ENCODE data around the gene ICE2. TPM values are rescaled to one million over a fixed set of nuclear protein-coding genes. Genes with fewer than 3 reads are reported as not detected.

Gene ICE2
- total and polyA plus RNA-seq, 2 of the 8 experiments (the other 6 are each of a cell fraction or from before 2014, with no cell fraction given) = 40.0 to 87.3 TPM

DNA sequence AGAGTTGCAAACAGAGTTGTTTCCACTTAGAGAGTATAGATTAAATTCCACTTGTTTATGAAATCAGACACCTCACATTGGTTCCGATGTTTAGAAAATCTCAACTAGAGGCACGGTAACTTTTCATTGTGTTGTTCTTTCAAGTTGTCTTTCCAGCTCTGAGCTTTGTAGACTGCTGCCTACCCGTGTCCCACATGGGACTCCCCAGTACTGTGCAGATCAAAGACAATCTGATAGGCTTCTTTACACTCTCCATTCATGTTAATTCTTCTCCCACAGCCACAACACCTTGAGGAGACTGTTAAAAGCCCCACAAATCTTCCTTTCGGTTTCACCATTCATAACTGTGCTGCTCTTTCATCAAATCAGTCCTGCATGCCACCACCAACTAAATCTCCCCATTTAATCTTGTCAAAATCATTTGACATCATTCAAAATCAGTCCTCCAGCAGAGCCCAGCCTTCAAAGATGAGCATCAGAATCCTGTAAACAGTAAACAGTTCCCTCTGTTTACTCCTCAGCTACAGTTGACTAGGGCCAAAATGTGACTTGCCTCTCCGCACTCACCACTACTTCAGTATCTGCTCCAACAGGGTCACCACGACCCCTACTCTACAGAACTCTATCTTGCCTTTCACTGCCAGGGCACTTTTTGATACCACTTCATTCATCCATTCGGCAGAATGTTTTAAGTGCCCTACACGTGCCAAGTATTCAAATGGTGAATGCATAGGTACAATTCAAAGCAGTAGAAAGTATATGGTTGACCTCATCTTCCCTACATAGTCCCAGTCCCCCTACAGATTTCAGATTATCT lies 89.5 kb downstream of the ICE2 start:
- H4K5ac ChIP-seq (ENCODE audit: insufficient read length, low read depth, low read length) = no peak overlapping the region
- H3K4me1 ChIP-seq (replicated peaks in 1 of 4; ENCODE audit: control insufficient read depth in 3 of 4, insufficient read depth in 4 of 4, low read length in 3 of 4) = peaks cover 6 to 20% (median 11%) of the 10 kb centered on the region in 4 experiments; a peak in 6 of 7 replicates
- no peak overlapping the region for H3K23ac ChIP-seq (ENCODE audit: insufficient read length)
- WGBS, 2 experiments (ENCODE audit: extremely low coverage in 1 of 2, insufficient coverage in 1 of 2, insufficient read length in 1 of 2, insufficient replicate concordance in 2 of 2, low coverage in 1 of 2, low lambda C conversion rate in 2 of 2, missing lambda C conversion rate in 1 of 2) = 82% methylated on average over 8 of the region's 8 CpGs; no CpG with 5 or more reads in 1 of the 2 experiments
- H3K36me3 ChIP-seq (ENCODE audit: control insufficient read depth in 2 of 4, insufficient read depth in 4 of 4, low read length in 3 of 4) = peaks cover 0 to 16% (median 0%) of the 10 kb centered on the region in 4 experiments; a peak in 1 of 8 replicates
- TF ChIP-seq MAFK (IDR thresholded peaks at IDR 0.05; ENCODE audit: low read depth, low read length) (no peak), CREB1 (IDR thresholded peaks at IDR 0.05) (no peak), TCF12 (IDR thresholded peaks at IDR 0.05; ENCODE audit: low read depth, low read length) (no peak), TAF1 (IDR thresholded peaks at IDR 0.05; ENCODE audit: low read depth, low read length) (no peak), POU5F1 (IDR thresholded peaks at IDR 0.05; ENCODE audit: low read depth, low read length) (no peak), BACH1 (IDR thresholded peaks at IDR 0.05; ENCODE audit: low read length) (no peak), GTF2F1 (IDR thresholded peaks at IDR 0.05; ENCODE audit: borderline replicate concordance, low read depth, low read length) (no peak), ZNF274 (IDR thresholded peaks at IDR 0.05; ENCODE audit: borderline replicate concordance, extremely low read depth, low read length) (no peak), SUZ12 (IDR thresholded peaks at IDR 0.05; ENCODE audit: low read length) (no peak)
- TF ChIP-seq, protein P1, sequence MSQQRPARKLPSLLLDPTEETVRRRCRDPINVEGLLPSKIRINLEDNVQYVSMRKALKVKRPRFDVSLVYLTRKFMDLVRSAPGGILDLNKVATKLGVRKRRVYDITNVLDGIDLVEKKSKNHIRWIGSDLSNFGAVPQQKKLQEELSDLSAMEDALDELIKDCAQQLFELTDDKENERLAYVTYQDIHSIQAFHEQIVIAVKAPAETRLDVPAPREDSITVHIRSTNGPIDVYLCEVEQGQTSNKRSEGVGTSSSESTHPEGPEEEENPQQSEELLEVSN (IDR thresholded peaks at IDR 0.05) = no peak
- no peak overlapping the region for H3K4ac ChIP-seq (replicated peaks; ENCODE audit: insufficient read length, low read depth, low read length)
- no peak for FAIRE-seq
- no peak overlapping the region for H3K14ac ChIP-seq (ENCODE audit: insufficient read length)
- H3K18ac ChIP-seq (ENCODE audit: extremely low read depth, low read length) = no peak overlapping the region
- H2BK120ac ChIP-seq (replicated peaks; ENCODE audit: low read depth, low read length) = no peak overlapping the region
- POLR2A ChIA-PET (ENCODE audit: partially characterized antibody) = no interaction called here
- H3K9me3 ChIP-seq (ENCODE audit: insufficient read depth in 2 of 2, low read depth in 1 of 2, low read length in 1 of 2) = no peaks in the 10 kb centered on the region
- H3K56ac ChIP-seq (replicated peaks; ENCODE audit: insufficient read length, low read depth, low read length) = no peak overlapping the region
- no peak overlapping the region for H2AFZ ChIP-seq (ENCODE audit: low read length)
- peaks cover 9% of the 10 kb centered on the region; the same call in 1 of the 2 replicates for H3K79me1 ChIP-seq (ENCODE audit: low read depth, low read length)
- H3K9ac ChIP-seq (replicated peaks in 1 of 4; ENCODE audit: extremely low read depth in 1 of 4, low read depth in 3 of 4, low read length in 3 of 4) = no peak overlapping the region
- H3K4me2 ChIP-seq (ENCODE audit: insufficient read depth in 1 of 2, low read depth in 2 of 2, low read length in 2 of 2) = no peak overlapping the region
- H2BK5ac ChIP-seq (ENCODE audit: low read depth, low read length) = no peak overlapping the region
- no peak overlapping the region for H4K8ac ChIP-seq (ENCODE audit: extremely low read depth, insufficient read depth, low read length)
- H4K20me1 ChIP-seq (replicated peaks in 1 of 2; ENCODE audit: control insufficient read depth in 1 of 2, insufficient read depth in 2 of 2, low read length in 2 of 2) = peaks cover 0 to 9% of the 10 kb centered on the region in 2 experiments
- no peak overlapping the region for H2BK12ac ChIP-seq (ENCODE audit: low read depth, low read length)
- no peak for DNase-seq (ENCODE audit: low read depth in 1 of 2, low spot score in 2 of 2)
- H3K79me2 ChIP-seq (ENCODE audit: control insufficient read depth in 1 of 2, insufficient read depth in 2 of 2, low read length in 2 of 2) = peaks cover 0 to 44% of the 10 kb centered on the region in 2 experiments; a peak in 2 of 4 replicates
- no peak overlapping the region for H2AK5ac ChIP-seq (ENCODE audit: low read depth, low read length)
- CTCF ChIA-PET (ENCODE audit: partially characterized antibody) = interaction anchor here (0.6 kb wide), 1 partner anchor 430 kb away, joined by 3 read pairs; no protein-coding TSS in a partner anchor
- no peak overlapping the region for H2BK20ac ChIP-seq (ENCODE audit: low read length)
- H3K27me3 ChIP-seq (replicated peaks in 1 of 4; ENCODE audit: control insufficient read depth in 3 of 4, extremely low read depth in 1 of 4, insufficient read depth in 3 of 4, low read length in 3 of 4) = no peaks in the 10 kb centered on the region
- no peak overlapping the region for H4K91ac ChIP-seq (replicated peaks; ENCODE audit: insufficient read length, low read length)
- H3K23me2 ChIP-seq (ENCODE audit: low read depth, low read length) = no peaks in the 10 kb centered on the region
- H2BK15ac ChIP-seq (ENCODE audit: low read length) = no peak overlapping the region
- H3K4me3 ChIP-seq (ENCODE audit: extremely low read depth in 1 of 4, insufficient read depth in 2 of 4, low read depth in 3 of 4, low read length in 4 of 4) = no peak overlapping the region
- no peak overlapping the region for H3K27ac ChIP-seq (ENCODE audit: low read depth, low read length)

All from H1 (cell line).